Measurements from ENCODE around the gene AQP12A. TPM values are rescaled to one million over a fixed set of nuclear protein-coding genes. Genes with fewer than 3 reads are reported as not detected.

Gene AQP12A
- total RNA-seq, 2 donors from 2014 or later, result not detected

DNA sequence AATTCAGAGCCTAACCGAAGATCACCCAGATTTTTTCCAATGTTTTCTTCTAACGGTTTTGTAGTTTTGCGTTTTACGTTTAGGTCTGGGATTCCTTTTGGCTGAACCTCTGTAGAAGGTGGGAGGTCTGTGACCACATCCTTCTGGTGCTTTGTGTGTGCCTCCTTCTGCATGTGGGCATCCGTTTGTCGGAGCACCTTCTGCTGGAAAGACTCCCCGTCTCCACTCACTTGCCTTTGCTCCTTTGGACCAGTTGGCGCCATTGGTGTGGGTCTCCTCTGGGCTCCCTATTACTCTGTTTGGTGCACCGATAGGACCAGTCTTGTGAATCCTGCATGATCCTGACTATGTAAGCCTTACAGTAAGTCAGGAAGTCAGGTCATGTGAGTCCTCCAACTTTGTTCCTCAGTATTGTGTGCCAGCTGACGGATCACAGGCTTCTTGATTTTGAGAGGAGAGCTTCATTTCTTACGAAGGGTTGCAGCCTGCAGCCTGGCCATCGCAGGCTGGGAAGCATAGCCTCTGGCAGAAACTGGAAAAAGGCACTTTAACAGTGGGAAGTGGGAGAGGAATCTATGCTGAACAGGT lies 13.6 kb downstream of the AQP12A start:
- intact Hi-C loops (cut with DNase I), result loop anchor here (10.0 kb wide), 1 partner anchor 190 kb away; no protein-coding TSS in a partner anchor
- Histone ChIP-seq H3K27me3 (replicated peaks; ENCODE audit: insufficient read depth) (no peaks in the 10 kb centered on the region), H3K4me3 (no peak overlapping the region), H3K27ac (no peak overlapping the region), H3K9me3 (no peaks in the 10 kb centered on the region), H3K4me1 (replicated peaks) (no peaks in the 10 kb centered on the region), H3K36me3 (no peaks in the 10 kb centered on the region)
- 86% methylated on average over 12 of the region's 12 CpGs for WGBS
- TF ChIP-seq POLR2A (IDR thresholded peaks at IDR 0.05) (no peak), POLR2AphosphoS5 (IDR thresholded peaks at IDR 0.05) (no peak)
- TF ChIP-seq, protein P1, sequence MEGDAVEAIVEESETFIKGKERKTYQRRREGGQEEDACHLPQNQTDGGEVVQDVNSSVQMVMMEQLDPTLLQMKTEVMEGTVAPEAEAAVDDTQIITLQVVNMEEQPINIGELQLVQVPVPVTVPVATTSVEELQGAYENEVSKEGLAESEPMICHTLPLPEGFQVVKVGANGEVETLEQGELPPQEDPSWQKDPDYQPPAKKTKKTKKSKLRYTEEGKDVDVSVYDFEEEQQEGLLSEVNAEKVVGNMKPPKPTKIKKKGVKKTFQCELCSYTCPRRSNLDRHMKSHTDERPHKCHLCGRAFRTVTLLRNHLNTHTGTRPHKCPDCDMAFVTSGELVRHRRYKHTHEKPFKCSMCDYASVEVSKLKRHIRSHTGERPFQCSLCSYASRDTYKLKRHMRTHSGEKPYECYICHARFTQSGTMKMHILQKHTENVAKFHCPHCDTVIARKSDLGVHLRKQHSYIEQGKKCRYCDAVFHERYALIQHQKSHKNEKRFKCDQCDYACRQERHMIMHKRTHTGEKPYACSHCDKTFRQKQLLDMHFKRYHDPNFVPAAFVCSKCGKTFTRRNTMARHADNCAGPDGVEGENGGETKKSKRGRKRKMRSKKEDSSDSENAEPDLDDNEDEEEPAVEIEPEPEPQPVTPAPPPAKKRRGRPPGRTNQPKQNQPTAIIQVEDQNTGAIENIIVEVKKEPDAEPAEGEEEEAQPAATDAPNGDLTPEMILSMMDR (IDR thresholded peaks at IDR 0.05), result no peak
- no peak for DNase-seq (ENCODE audit: low spot score)

DNA sequence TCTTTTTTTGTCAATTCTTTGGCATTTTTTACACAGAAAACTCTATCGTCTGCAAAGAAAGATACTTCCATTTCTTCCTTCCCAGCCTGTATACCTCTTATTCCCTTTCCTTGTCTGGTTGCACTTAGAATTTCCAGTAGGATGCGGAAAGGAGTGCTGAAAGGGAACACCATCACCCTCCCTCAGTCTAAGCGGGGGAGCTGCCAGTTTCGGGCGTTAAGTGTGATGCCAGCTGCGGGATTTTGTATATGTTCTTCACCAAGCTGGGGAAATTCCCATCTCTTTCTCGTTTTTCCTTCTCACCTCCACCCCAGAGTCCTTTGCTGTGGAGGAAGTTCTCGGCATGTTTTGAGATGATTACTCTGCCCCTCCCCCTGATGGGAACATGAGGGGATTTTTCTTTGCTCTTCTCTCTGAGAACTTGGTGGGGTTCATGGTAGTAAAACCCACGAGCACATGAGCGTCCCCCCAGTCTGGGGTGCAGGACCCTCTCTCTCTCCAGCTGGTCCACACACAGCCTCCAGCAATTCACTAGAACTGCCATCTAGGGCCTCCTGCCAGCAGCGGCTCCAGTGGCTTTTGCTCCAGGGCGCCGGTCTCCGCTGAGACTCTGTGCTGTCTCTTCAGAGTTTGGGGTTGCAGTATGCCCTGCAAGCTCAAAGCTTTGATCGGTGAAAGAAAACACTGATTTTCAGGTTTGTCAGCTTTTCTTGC lies 15.5 kb downstream of the AQP12A start:
- Histone ChIP-seq H3K4me3 (no peak overlapping the region), H3K27me3 (replicated peaks; ENCODE audit: insufficient read depth) (no peaks in the 10 kb centered on the region), H3K36me3 (no peaks in the 10 kb centered on the region), H3K9me3 (no peaks in the 10 kb centered on the region), H3K4me1 (replicated peaks) (no peaks in the 10 kb centered on the region), H3K27ac (no peak overlapping the region)
- WGBS, result 33% methylated on average over 15 of the region's 15 CpGs
- TF ChIP-seq POLR2AphosphoS5 (IDR thresholded peaks at IDR 0.05) (no peak), POLR2A (IDR thresholded peaks at IDR 0.05) (no peak)
- TF ChIP-seq, protein P1 (IDR thresholded peaks at IDR 0.05), result no peak
- DNase-seq (ENCODE audit: low spot score), result no peak
- intact Hi-C loops (cut with DNase I), result loop anchor here (10.0 kb wide), 1 partner anchor 192 kb away; no protein-coding TSS in a partner anchor

DNA sequence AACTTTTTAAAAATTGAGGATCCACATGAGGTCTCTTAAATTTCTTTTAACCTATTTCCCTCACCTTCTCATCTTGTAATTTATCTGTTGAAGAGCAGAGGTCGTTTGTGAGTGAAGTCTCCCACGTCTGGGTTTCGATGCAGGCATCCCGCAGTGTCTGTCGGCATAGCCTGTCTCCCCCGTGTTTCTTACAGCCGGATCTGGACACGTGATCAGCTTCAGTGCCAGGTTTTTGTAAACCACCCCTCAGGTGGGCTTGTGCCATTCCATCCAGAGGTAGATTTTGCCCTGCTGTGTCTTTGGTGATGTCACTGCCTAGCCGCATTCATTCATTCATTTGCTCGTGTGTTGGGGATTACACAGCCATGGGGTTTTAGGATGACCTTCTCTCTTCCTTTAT lies 16.2 kb downstream of the AQP12A start:
- H3K27me3 ChIP-seq (replicated peaks; ENCODE audit: insufficient read depth), result no peaks in the 10 kb centered on the region
- TF ChIP-seq POLR2A (IDR thresholded peaks at IDR 0.05) (no peak), POLR2AphosphoS5 (IDR thresholded peaks at IDR 0.05) (no peak)
- H3K36me3 ChIP-seq, result no peaks in the 10 kb centered on the region
- intact Hi-C loops (cut with DNase I), result loop anchor here (10.0 kb wide), 1 partner anchor 193 kb away; no protein-coding TSS in a partner anchor
- 37% methylated on average over 10 of the region's 10 CpGs for WGBS
- DNase-seq (ENCODE audit: low spot score), result no peak
- H3K4me1 ChIP-seq (replicated peaks), result no peaks in the 10 kb centered on the region
- H3K4me3 ChIP-seq, result no peak overlapping the region
- H3K27ac ChIP-seq, result no peak overlapping the region
- no peaks in the 10 kb centered on the region for H3K9me3 ChIP-seq

DNA sequence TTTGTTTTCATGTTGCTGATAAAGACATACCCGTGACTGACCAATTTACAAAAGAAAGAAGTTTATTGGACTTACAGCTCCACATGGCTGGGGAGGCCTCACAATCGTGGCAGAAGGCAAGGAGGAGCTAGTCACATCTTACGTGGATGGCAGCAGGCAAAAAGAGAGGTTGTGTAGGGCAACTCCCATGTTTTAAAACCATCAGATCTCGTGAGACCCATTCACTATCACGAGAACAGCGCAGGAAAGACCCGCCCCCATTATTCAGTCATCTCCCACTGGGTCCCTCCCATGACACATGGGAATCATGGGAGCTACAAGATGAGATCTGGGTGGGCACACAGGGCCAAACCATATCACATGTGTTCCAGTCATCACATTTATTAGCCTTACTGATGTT lies 16.8 kb downstream of the AQP12A start:
- intact Hi-C loops (cut with DNase I), result loop anchor here (10.0 kb wide), 1 partner anchor 194 kb away; no protein-coding TSS in a partner anchor

DNA sequence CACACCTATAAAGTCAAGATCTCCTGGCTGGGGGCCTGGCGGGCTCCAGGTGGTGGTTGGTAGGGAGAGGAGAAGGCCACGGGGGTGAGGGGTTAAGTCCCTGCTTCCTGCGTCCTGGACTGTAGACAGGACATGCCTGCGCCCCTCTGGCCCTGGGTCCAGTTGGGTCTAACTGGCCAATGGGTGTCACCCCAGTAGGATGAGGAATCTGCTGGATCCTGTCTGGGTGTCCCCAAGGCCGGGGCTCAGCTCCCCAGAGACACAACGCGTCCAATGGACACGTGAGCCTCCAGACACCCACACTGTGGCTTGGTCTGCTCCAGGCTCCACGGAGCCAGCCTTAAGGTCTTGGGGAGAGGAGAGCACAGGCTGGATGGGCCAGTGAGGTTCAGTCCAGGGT lies 19.6 kb downstream of the AQP12A start:
- 79% methylated on average over 4 of the region's 9 CpGs for WGBS
- Histone ChIP-seq H3K27me3 (replicated peaks; ENCODE audit: insufficient read depth) (no peaks in the 10 kb centered on the region), H3K27ac (no peak overlapping the region), H3K36me3 (no peaks in the 10 kb centered on the region), H3K4me1 (replicated peaks) (no peaks in the 10 kb centered on the region), H3K4me3 (no peak overlapping the region), H3K9me3 (no peaks in the 10 kb centered on the region)
- intact Hi-C loops (cut with DNase I), result no loop called here
- TF ChIP-seq, protein P1 (IDR thresholded peaks at IDR 0.05), result no peak
- TF ChIP-seq POLR2A (IDR thresholded peaks at IDR 0.05) (no peak), POLR2AphosphoS5 (IDR thresholded peaks at IDR 0.05) (no peak)
- no peak for DNase-seq (ENCODE audit: low spot score)

More for the DNA sequence above, 16.8 kb downstream of the AQP12A start:
- Histone ChIP-seq H3K4me3 (no peak overlapping the region), H3K9me3 (no peaks in the 10 kb centered on the region), H3K27me3 (replicated peaks; ENCODE audit: insufficient read depth) (no peaks in the 10 kb centered on the region), H3K4me1 (replicated peaks) (no peaks in the 10 kb centered on the region), H3K36me3 (no peaks in the 10 kb centered on the region), H3K27ac (no peak overlapping the region)
- TF ChIP-seq POLR2A (IDR thresholded peaks at IDR 0.05), result no peak
- no peak for TF ChIP-seq POLR2AphosphoS5 (IDR thresholded peaks at IDR 0.05)
- TF ChIP-seq, protein P1 (IDR thresholded peaks at IDR 0.05), result no peak
- WGBS, result 78% methylated on average over 7 of the region's 7 CpGs
- no peak for DNase-seq (ENCODE audit: low spot score)

Measured in prostate gland (tissue), 2 donors.